Lung (tissue), 12 donors: ENCODE measurements around the gene PRR7. TPM values are rescaled to one million over a fixed set of nuclear protein-coding genes. Genes with fewer than 3 reads are reported as not detected.

ENCODE experiments used
- ATAC-seq: fragments of 200-7000 bp; cut with Tn5 transposase; one replicate; pipeline ENCODE4 v1.9.1; 2020; ENCODE audit warnings: moderate number of reproducible peaks; ENCODE audit not compliant: insufficient read depth, low FRiP score
- DNase-seq, 3 donors: peaks; one replicate each; pipeline ENCODE4 v3.0.0-alpha.2; 2013 to 2017
- H3K27ac ChIP-seq, 2 donors: one replicate each; pipeline ENCODE4 v1.5.1; 2013; ENCODE audit warnings: mild to moderate bottlenecking in 2 of 2, moderate library complexity in 2 of 2, control low read depth in 1 of 2, inconsistent platforms in 1 of 2, low read depth in 1 of 2, low read length in 1 of 2
- H3K27me3 ChIP-seq, 3 donors: one replicate each; pipeline ENCODE4 v1.5.1; 2013; ENCODE audit warnings: low read length in 2 of 3; ENCODE audit not compliant: control insufficient read depth in 3 of 3, insufficient read depth in 3 of 3
- H3K36me3 ChIP-seq, 4 donors: one replicate each; pipeline ENCODE4 v1.5.1; 2013; ENCODE audit warnings: low read length in 4 of 4, mild to moderate bottlenecking in 1 of 4, moderate library complexity in 1 of 4; ENCODE audit not compliant: control insufficient read depth in 4 of 4, insufficient read depth in 4 of 4
- H3K4me1 ChIP-seq, 5 donors: one replicate each; pipeline ENCODE4 v1.5.1; 2013; ENCODE audit warnings: low read length in 5 of 5, mild to moderate bottlenecking in 2 of 5, moderate library complexity in 1 of 5; ENCODE audit not compliant: control insufficient read depth in 5 of 5, insufficient read depth in 5 of 5
- H3K4me3 ChIP-seq: one replicate; pipeline ENCODE4 v1.5.1; 2013; ENCODE audit warnings: mild to moderate bottlenecking, control low read depth, moderate library complexity
- H3K9ac ChIP-seq, 2 donors: one replicate each; pipeline ENCODE4 v1.5.1; 2013; ENCODE audit warnings: low read length in 2 of 2, control low read depth in 1 of 2; ENCODE audit not compliant: insufficient read depth in 1 of 2
- H3K9me3 ChIP-seq, 4 donors: one replicate each; pipeline ENCODE4 v1.5.1; 2013; ENCODE audit warnings: low read length in 3 of 4, mild to moderate bottlenecking in 1 of 4, moderate library complexity in 1 of 4; ENCODE audit not compliant: control insufficient read depth in 4 of 4, insufficient read depth in 3 of 4
- CTCF ChIP-seq: IDR thresholded peaks from 2 replicates; pipeline ENCODE4 v1.5.1; 2012; ENCODE audit warnings: mild to moderate bottlenecking; ENCODE audit errors: control extremely low read depth, extremely low read depth
- WGBS, 2 donors: extraction: QIAGEN DNeasy Blood & Tissue Kit; methylation state at CpG; one replicate each; pipeline ENCODE4 v1.1.7; 2013; 5-methylcytosine and 5-hydroxymethylcytosine counted together
- polyA plus RNA-seq, 2 donors: library from polyadenylated mRNA; stranded (reverse); fragments of 200-250 nt; gene quantifications; one replicate each; pipeline ENCODE4 v1.2.1, GENCODE V29; 2013
- total RNA-seq, 2 donors: library from RNA; depleted of rRNA in 1 of 2; stranded (reverse); fragments of >200 nt in 1 of 2; gene quantifications; one replicate each; pipeline ENCODE4 v1.2.1, GENCODE V29; 2014 to 2021
- donor health status: control.
- donor health status: control.
- donor health status: Bipolar disorder and iron deficiency.
- donor health status: healthy.
- donor health status: DM: yes; HTN: yes; CAD: no.

PRR7 gene
- total and polyA plus RNA-seq, 4 donors = 1.9 to 7.2 (median 4.0) TPM

- WGBS, 2 donors = 80 to 82% methylated on average over 16 of the region's 16 CpGs
- Histone ChIP-seq H3K9ac (no peak overlapping the region), H3K4me1 (peaks cover 0 to 17% (median 4%) of the 10 kb centered on the region in 5 donors), H3K27me3 (no peaks in the 10 kb centered on the region), H3K9me3 (no peaks in the 10 kb centered on the region), H3K27ac (no peak overlapping the region), H3K4me3 (no peak overlapping the region), H3K36me3 (peaks cover 0 to 7% (median 0%) of the 10 kb centered on the region in 4 donors)
- ATAC-seq (no peak), DNase-seq (no peak)
- no peak for TF ChIP-seq CTCF
Measured at GRCh38 chr5:177502886-177503285, 56.3 kb downstream of the PRR7 start.

- Histone ChIP-seq H3K4me1 (peaks cover 0 to 11% (median 0%) of the 10 kb centered on the region in 5 donors), H3K9me3 (no peaks in the 10 kb centered on the region), H3K9ac (no peak overlapping the region), H3K27ac (no peak overlapping the region), H3K27me3 (no peaks in the 10 kb centered on the region), H3K4me3 (no peak overlapping the region), H3K36me3 (peaks cover 0 to 8% (median 0%) of the 10 kb centered on the region in 4 donors)
- DNase-seq (no peak), ATAC-seq (no peak)
- no peak for TF ChIP-seq CTCF
- 88% methylated on average over 24 of the region's 24 CpGs for WGBS, 2 donors
Measured at GRCh38 chr5:177503351-177504085, 56.9 kb downstream of the PRR7 start.

GRCh38 chr5:177504086-177505056, 57.8 kb downstream of the PRR7 start:
- no peaks in the 10 kb centered on the region for H3K9me3 ChIP-seq
- H3K4me3 ChIP-seq = no peak overlapping the region
- no peaks in the 10 kb centered on the region for H3K27me3 ChIP-seq
- H3K4me1 ChIP-seq = peaks cover 0 to 10% (median 0%) of the 10 kb centered on the region in 5 donors
- no peak for TF ChIP-seq CTCF
- H3K27ac ChIP-seq = no peak overlapping the region
- DNase-seq (no peak), ATAC-seq (no peak)
- WGBS, 2 donors = 90 to 93% methylated on average over 47 of the region's 47 CpGs
- H3K9ac ChIP-seq = no peak overlapping the region
- H3K36me3 ChIP-seq = peaks cover 0 to 8% (median 0%) of the 10 kb centered on the region in 4 donors
